Hematopoietic multipotent progenitor cell treated with erythropoietin and hydrocortisone succinate and interleukin-3 and kit ligand, for 17 days (in vitro differentiated cells): Measurements from ENCODE around the gene MBNL1.
"Not testable (repeated sequence)": the region's sequence is repeated elsewhere in the genome, so short reads cannot be mapped to it uniquely, and the experiment has no call there.

ENCODE experiments used
- DNase-seq: peaks from one replicate; pipeline ENCODE4 v3.0.0-alpha.2; 2015; ENCODE audit warnings: low spot score

The MBNL1 gene

DNA sequence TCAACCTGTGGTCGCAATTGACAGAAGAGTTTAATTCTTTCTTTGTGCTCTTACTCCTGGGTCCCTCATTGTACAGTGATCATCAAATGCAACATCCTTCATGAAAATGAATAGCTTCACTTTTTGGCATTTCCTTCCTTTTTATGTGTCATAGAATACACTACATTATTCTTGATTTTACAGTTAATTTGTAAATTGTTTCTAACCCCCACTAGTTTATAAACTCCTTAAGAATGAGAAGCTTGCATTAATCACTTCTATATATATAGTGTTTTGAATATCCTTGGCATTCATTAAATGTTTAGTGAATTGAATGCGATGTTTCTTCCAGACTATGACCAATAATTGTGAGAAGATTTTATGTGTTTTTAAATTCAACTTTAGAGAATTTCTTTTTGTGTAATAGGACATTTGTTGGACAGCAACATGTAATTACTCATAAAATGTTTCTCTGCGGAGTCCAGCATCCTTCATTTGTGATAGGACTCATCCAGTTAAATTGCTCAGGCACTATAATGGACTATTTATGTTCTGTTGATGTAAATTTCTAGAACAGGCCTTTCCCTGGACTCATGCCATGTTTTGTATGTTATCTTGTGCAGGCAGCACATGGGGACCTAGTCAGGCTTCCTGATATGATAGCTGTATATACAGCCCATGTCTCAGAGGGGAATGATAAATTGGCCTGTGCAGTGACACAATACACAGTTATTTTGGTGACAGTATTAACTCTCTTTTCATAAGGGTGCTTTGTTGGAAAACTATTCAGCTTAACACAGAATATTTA lies 51.3 kb downstream of the MBNL1 start:
- peak; percentile 95 for DNase-seq

DNA sequence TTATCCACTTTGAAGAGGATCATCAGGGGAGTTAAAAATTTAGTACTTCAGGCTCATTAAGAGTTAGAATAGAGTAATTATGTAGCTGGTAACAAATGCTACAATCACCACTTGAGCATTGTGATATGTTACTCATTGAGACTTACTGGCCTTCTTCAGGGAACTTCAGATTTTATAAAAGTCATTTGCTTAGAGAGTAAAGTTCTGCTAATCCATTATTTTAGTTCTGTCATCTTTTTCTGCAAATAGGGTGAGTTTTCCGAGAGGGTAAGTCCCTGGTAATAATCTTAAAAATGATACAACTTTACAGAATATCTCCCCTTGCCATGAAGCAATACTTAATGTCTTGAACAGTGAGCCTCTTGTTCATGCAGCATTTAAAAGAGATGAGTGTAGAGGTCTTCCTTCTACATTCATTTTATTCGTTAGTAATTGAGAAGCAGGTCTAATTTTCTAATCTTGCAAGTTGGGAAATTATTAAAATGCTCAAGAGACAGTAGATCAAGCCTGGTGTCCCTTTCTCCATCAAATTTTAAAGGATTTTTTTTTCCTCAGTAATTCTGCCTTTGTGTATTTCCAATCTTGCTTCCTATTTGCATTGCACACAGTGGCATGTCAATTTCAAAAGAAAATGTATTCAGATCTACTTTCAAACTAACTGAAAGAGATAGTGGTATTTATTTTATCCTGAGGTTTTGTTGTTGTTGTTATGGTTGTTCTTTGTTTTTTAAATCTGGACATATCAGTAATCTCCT lies 52.6 kb downstream of the MBNL1 start:
- DNase-seq, result peak; percentile 64

DNA sequence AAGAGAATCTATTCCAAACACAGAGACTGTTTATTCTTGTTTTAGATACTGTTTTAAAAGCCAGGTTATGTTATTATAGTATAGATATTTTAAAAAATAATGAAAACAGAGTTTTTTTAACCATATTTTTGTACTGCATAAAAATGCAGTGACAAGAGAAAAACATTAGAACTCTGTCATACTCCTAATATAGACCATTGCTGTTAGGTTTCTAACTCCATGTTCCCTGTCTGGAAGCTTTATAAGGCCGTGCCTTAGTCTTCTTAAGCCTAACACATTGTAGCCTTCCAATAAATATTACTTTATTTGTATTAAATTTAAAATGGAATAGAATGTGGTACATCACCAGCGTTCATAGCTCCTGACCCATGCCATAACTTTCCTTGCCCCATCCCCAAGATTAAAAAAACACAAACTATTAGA lies 53.2 kb downstream of the MBNL1 start:
- no peak for DNase-seq

DNA sequence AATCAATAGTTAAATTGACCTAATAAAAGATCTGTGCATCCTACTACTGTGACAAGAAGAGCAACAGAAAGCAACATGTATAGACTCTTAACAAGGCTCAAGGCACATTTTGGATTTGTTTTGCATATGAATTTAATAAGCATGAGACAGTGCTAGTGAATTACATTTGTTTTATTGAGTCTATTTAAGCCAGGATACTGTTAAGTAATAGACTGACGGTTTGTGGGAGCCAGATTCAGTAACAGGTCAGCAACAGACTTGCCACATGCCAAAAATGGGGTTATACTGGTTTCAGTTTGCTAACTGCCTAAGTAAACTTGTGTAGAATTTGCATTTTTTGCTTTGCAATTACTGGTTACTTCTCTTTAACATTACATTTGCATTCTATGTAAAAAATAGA lies 54.0 kb downstream of the MBNL1 start:
- DNase-seq, result peak; percentile 50

DNA sequence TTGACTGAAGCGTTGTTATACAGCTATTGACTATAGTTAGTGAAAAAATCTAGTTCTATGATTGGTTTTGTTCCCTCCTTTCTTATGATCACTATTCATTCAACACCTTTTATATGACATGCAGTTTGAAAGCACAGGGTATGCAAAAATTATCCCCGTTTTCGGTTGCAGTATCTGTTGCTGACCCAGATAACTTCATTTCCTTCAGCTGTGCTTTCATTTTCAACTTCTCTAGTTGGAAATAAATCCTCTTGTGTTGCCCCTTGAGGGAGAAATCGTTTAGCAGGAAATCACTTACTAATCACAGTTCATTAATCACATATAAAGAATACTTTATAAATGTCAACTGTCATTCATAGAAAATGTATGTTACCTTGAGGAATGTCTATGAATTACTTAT lies 55.1 kb downstream of the MBNL1 start:
- peak; percentile 51 for DNase-seq

DNA sequence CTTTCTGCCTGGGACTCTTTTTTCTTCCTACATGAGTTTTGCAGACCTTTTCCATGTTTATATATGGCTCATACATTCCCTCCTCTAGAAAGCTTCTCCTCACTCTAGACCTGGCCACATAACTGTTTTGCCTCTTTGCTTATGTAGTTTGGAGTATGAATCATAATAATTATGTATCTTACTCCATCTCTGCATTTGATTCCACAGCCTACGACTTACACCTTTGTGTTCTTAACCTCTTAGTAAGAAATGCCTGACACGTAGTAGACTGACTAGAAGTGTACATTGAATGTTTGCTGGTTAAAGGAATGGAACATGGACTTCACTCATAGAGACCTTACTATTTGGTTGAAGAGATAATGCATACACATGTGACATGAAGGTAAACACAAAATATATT lies 56.4 kb downstream of the MBNL1 start:
- DNase-seq, result peak; percentile 33

DNA sequence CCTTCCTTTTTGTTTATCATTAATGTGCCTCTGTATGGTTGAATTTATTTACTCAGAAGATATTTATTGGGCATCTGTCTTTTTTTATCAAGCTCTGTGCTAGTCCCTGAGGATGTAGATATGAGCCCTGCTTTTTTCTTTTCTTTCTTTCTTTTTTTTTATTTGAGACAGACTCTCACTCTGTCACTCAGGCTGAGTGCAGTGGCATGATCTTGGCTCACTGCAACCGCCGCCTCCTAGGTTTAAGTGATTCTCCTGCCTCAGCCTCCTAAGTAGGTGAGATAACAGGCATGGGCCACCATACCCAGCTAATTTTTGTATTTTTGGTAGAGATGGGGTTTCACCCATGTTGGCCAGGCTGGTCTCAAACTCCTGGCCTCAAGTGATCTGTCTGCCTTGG lies 58.5 kb downstream of the MBNL1 start:
- DNase-seq, result peak; percentile 51

DNA sequence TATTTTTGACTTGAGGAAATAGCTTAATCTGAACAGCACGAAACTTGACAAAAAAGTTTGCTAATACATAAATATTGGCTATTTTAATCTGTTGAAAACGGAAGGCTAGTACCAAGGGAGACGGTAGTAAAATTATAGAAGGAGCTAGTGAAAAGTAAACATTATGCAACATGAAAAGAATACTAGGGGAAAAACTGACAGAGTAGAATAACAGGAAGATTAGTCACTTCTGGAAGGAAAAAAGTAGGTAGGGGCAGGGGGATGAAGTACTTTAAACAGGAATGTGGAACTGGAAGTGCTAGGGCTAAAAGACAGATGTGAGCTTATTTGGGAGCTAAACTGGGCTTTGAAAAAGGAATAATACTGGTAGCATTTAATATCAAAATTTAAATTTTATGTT lies 60.1 kb downstream of the MBNL1 start:
- no peak for DNase-seq

DNA sequence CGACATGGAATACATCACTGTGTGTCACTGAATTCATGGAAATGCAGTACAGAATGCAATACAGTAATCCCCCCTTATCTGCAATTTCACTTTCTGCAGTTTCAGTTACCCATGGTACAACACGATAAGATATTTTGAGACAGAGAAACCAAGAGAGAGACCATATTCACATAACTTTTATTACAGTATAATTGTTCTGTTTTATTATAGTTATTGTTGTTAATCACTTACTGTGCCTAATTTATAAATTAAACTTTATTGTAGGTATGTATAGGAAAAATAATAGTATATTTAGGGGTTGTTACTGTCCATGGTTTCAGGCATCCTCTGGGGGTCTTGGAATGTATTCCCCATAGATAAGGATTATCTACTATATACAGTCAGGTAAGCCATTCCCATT lies 61.8 kb downstream of the MBNL1 start:
- peak; percentile 75 for DNase-seq

DNA sequence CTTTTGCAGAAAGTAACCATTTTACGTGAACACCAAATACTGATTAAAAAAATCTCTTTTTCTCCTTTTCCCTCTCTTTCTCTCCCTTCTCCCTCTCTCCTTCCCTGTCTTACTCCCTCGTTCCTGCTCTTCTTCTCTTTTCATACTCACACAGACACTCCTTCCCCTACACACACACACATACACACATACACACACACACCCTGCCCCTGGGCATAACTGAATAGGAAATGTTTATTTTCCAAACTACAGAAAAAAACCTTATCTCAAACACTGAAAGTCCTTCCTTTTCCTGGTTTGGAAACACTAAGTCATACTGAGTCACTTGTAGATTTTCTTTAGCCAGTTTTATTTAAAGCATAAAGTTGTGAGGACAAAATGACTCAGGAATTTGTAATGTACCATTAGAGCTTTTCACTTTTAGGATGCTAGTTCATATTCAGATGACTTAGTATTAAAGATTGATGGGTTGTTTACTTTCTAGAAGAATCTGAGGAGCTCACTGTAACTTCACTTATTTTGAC lies 62.4 kb downstream of the MBNL1 start:
- peak; percentile 92 for DNase-seq

DNA sequence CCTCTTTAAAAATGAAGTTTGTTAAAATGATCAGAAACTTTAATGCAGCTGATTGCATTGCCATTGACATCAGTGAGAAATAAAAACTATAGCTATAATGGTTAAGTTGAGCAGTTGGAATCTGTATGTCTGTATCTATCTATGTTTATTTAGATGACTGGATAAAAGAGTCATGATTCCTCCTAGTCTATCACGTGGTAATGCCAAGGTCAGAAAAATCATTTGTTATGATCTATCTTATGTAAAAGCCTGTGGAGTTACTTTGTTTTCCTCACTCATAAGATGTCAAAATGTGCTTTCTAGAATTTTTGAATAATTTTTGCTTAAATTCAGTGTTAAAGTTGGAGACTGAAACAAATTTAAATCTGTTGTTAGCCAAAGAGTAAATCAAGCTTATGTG lies 63.3 kb downstream of the MBNL1 start:
- DNase-seq, result peak; percentile 61

DNA sequence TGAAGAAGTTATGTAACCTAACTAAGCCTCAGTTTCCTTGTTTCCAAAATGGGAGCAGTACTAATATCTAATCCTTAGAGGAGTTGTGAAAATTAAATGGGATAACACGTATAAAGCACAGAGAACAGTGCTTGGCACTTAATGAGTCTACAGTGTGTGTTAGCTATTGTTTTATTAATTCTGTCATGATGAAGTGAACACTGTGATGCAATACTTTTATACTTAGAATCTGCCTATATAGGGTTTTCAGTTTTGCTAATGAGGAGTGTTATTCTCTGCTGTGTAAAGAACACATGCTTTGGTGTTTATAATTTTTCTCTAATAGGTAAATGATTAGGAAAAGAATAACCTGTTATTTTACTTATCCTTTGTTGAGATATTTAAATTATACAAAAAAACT lies 65.2 kb downstream of the MBNL1 start:
- DNase-seq, result no peak

DNA sequence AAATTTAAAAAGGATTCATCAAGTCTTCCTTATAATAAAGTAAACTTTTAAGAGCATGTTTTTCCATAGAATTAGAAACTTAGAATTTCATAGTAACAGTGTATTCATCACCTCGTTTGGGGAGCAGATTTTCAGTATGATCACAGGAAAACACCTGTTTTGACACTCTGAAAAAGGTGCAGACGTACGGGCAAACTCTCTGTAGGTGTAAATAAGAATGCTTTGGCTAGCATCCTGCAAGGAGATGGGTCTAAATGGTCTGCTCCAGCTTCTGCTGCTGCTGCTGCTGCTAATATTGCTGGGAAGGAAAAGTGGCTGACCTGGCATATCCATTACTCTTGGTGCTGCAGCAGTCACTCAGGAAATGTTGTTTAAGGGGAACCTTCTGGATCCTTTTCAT lies 66.0 kb downstream of the MBNL1 start:
- no peak for DNase-seq

DNA sequence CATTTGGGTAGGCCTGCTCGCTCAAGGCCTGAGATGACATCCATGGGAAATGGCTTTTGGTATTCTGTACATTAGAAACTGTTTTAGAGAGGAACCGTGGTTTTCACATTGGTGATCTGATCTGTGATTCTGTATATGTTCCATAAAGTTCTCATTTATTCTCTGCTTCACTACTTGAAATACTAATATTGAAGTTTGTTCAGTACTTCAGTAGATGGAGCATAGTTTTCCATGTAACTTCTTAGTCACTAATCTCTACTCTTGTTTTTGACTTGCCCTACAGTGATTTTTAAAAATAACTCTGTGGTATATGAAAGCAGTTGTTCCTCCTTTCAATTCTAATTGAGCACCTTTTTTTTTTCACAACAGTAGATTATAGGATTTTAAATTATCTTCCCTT lies 66.5 kb downstream of the MBNL1 start:
- no peak for DNase-seq

DNA sequence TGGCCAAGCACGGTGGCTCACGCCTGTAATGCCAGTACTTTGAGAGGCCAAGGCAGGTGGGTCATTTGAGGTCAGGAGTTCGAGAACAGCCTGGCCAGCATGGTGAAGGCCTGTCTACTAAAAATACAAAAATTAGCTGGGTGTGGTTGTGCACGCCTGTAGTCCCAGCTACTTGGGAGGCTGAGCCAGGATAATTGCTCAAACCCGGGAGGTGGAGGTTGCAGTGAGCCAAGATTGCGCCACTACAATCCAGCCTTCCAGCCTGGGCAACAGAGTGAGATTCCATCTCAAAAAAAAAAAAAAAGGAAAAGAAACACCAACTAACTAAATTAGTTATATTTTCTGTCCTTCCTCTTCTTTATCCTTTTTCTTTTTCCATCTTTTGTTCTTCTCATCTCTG lies 68.6 kb downstream of the MBNL1 start:
- DNase-seq, result not testable (repeated sequence)

DNA sequence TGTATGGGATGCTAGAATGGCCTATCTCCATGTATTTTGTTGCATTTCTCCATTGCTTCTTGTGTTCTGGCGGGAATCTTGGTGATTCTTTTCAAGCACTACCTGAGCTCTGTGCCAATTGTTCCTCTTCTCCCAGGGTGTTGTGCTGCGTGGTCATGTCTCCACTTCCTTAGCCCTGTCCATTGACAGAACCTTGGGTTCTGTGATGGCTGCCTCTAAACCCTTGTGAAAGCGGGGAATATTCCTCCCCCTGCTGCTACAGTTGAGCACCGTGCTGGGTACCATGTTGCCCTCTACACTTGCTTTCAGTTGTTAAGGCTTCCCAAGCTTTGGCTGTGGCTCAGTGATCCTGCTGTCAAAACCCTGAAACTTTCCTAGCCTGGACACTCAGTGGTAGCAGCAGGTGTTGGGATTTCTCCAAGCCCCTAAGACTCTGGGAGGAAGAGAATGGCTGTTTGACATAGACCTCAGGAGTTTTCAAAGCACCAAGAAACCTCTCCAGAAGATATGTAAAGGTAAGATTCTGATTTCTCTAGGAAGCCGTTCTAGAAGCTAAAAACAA lies 69.5 kb downstream of the MBNL1 start:
- DNase-seq, result no peak

DNA sequence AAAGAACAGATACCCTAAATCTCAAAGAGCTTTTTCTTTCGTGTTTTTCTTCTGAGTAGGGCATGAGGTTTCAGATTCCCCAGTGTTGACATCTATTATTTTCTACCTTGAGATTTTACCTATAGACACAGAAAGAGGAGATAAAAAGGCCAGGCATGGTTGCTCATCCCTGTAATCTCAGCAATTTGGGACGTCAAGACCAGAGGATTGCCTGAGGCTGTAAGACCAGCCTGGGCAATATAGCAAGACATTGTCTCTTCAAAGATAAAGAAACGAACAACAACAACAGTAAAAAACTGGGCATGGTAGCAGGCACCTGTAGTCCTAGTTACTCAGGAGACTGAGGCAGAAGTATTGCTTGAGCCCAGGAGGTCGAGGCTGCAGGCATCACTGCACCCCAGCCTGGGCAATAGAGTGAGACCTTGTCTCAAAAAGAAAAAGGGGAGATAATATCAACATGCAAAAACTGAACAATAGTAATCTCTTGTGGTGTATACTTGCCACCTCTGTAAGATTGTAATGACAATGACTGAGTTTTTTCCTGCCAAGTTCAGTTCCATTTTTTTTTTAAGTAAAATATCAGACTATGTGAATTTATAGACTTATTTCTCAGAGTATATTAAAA lies 71.3 kb downstream of the MBNL1 start:
- DNase-seq, result no peak

DNA sequence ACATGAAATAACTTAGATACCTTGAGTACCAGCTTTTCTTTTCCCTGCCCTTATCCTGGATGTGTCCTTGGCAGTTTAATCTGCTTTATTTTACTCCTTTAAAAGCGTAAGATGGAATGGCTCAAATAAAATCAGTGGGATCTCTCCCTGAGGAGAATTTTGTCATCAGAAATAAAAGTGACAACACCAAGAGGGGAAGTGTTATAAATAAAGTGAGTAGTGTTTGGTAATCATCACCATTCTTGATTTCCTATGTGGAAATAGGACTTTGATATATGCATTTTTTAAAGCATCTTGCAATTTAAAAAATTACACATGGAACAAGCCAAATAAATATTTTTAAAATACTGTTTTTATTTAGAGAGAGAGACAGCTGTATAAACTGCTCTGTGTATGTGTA lies 76.5 kb downstream of the MBNL1 start:
- DNase-seq, result no peak

DNA sequence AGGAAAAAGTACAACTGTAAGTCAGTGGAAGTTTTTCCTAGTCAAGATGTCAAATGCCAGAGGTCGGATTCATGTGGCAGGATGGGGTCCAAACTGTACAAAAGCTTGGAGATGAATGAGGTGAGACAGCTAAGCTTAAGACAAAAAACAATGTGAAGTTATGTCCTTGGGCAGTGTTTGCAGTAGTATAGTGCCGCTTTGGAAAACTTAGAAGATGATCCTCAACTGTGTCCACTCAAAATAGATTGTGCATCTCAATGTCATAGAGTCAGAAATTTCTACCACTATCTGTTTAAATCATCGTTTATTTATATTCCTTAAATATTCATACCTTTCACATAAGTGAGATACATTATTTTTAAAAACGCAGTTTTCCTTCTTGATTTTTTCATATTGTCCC lies 77.3 kb downstream of the MBNL1 start:
- DNase-seq, result no peak

DNA sequence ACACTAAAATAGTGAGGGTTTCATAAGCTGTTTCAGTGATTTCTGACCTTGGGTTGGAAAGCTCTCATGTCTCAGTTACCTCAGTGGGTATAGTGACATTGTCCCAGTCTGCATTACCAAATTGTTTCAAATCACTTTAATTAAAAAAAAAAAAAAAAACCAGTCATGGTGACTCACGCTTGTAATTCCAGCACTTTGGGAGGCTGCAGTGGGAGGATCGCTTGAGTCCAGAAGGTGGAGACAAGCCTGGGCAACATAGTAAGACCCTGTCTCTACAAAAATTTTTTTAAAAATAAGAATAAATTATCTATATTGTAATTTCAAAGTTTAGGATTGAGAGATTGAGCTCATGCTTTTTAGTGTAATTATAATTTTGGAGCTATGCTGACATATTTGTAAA lies 78.0 kb downstream of the MBNL1 start:
- DNase-seq, result peak; percentile 42

DNA sequence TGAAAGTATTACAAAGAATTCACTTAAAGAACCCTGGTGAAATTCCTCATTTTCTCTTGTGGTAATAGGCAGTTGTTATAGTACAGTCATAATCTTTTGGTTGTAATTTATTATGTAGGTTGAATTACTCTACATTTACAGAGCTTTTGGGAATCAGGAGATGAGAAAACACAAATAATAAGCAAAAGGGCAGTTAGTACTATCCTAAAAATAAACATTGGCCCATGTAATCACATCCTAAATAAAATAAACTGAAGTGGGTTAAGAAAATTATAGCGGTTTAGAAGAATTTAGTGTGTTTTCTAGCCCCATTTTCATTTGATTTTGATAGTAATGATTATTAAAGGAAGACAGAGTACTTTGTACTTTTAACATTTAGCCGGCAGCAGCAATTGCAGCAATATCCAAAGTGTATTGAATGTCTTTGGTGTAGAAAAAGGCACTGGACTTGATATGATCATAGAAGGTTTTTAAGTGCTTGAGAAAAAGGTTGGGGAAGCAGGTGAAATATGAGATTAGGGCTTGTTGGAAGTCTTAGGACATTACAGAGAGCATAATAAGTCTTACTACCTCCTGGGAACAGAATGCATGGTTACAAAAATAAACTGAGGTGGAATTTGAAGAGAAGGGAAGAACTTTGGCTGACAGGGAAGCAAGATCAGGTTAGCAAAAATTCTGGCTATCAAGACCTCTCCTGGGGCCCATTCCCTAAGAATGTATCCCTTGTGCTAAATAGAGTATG lies 79.9 kb downstream of the MBNL1 start:
- no peak for DNase-seq

DNA sequence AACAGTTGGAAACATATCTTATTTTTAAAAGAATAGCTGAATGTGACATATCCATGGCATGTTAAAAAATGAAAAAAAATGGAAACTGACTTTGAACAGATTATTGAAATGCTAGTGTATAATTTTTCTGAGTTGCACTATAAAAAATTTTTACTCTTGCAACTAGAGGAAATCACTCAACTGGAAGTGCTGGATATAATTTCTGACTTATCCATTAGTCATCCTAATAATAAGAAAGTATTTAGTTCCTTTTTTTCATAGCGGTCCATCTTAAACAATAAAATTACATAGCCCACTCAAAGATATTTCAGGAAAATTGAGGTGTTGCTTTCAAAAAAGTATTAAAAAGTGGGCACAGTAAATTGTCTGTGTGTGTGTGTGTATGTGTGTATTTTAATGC lies 80.7 kb downstream of the MBNL1 start:
- DNase-seq, result no peak
